Aorta (tissue), 5 donors: ENCODE measurements around the gene MICAL2. TPM values are rescaled to one million over a fixed set of nuclear protein-coding genes. Genes with fewer than 3 reads are reported as not detected.

Source experiments
- ATAC-seq: fragments of 200-7000 bp; cut with Tn5 transposase; one replicate; pipeline ENCODE4 v1.9.1; 2022; ENCODE audit warnings: moderate library complexity; ENCODE audit not compliant: low FRiP score
- DNase-seq, 2 donors: peaks; one replicate each; pipeline ENCODE4 v3.0.0-alpha.2; 2020
- H3K27ac ChIP-seq, 2 donors: one replicate each; pipeline ENCODE4 v1.5.1; 2013; ENCODE audit warnings: low read length in 2 of 2, mild to moderate bottlenecking in 2 of 2, moderate library complexity in 2 of 2, control low read depth in 1 of 2, inconsistent platforms in 1 of 2, low read depth in 1 of 2
- H3K27me3 ChIP-seq, 2 donors: one replicate each; pipeline ENCODE4 v1.6.1; 2013; ENCODE audit warnings: control low read depth in 1 of 2, low read length in 1 of 2, mild to moderate bottlenecking in 1 of 2, moderate library complexity in 1 of 2; ENCODE audit not compliant: insufficient read depth in 2 of 2, control insufficient read depth in 1 of 2
- H3K36me3 ChIP-seq, 2 donors: one replicate each; pipeline ENCODE4 v1.6.1; 2013; ENCODE audit warnings: control low read depth in 1 of 2, low read length in 1 of 2, mild to moderate bottlenecking in 1 of 2; ENCODE audit not compliant: insufficient read depth in 2 of 2, control insufficient read depth in 1 of 2
- H3K4me1 ChIP-seq, 2 donors: one replicate each; pipeline ENCODE4 v1.6.1; 2013; ENCODE audit warnings: low read length in 2 of 2, control low read depth in 1 of 2, mild to moderate bottlenecking in 1 of 2, moderate library complexity in 1 of 2; ENCODE audit not compliant: insufficient read depth in 2 of 2, control insufficient read depth in 1 of 2
- H3K4me3 ChIP-seq, 2 donors: one replicate each; pipeline ENCODE4 v1.5.1; 2013; ENCODE audit warnings: low read length in 2 of 2, control low read depth in 1 of 2, mild to moderate bottlenecking in 1 of 2
- H3K9me3 ChIP-seq: one replicate; pipeline ENCODE4 v1.6.1; 2013; ENCODE audit warnings: mild to moderate bottlenecking, low read length; ENCODE audit not compliant: control insufficient read depth
- WGBS, 2 donors: extraction: QIAGEN DNeasy Blood & Tissue Kit; methylation state at CpG; one replicate each; pipeline ENCODE4 v1.1.7; 2013; 5-methylcytosine and 5-hydroxymethylcytosine counted together
- intact Hi-C, 2 donors: fragments of 100-400 bp; cut with DNase I; formaldehyde crosslinking; loops; one replicate each; pipeline versions ENCODE4 v1.14.2 to v1.15.0; 2022
- polyA plus RNA-seq, 2 donors: library from polyadenylated mRNA; stranded (reverse); fragments of 200-250 nt; gene quantifications; one replicate each; pipeline ENCODE4 v1.2.3, GENCODE V29; 2013
- total RNA-seq, 2 donors: library from RNA; stranded (reverse); fragmentation: NEBNext Ultra II Directional; extraction: Animal tissue kit (Norgen Biotek cat#: 25700); gene quantifications; one replicate each; pipeline ENCODE4 v1.2.1, GENCODE V29; 2021
- donor health status: healthy with polysubstance abuse.
- donor health status: Bipolar disorder and iron deficiency.
- donor health status: DM: no; HTN: no; CAD: no.
- donor health status: DM: no; HTN: no; CAD: no.
- donor health status: DM: yes; HTN: yes; CAD: no.

Gene MICAL2
- total and polyA plus RNA-seq, 4 donors, result 87.7 to 605 (median 280) TPM

DNA sequence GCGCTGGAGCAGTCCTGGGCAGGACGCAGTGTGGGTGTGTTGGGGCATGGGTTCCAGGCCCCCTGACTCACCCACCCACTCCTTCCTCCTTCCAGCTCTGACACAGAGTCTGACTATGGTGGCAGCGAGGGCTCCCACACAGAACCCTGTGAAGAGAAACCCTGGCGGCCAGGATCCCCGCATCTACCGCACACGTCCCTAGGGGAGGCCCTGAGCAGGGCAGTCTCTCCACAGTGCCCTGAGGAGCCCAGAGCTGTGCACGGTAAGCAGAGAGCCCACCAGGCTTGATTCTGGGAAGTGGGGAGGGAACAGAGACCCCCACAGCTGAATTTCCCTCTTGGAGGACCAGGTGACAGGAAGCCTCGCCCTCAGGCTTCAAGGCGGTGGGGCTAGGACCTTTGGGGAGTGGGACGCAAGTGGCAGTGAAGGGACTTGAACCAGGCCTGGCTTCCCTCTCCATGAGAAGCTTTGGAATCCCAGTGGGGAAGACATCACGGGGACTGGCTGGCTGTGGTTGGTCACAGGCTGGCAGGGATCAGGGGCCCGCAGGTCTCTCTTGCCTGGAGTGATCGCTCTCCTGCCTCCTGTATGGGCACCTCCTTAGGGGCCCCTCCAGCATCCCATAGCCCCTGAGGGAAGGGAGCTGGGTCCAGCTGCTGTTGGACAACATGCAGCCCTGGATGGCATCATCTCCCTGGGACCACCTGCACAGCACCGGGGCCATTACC, 170.6 kb downstream of the MICAL2 start:
- ATAC-seq (no peak), DNase-seq (no peak)
- Histone ChIP-seq H3K4me1 (no peaks in the 10 kb centered on the region), H3K9me3 (no peaks in the 10 kb centered on the region), H3K4me3 (no peak overlapping the region), H3K27ac (peak overlapping the region in 1 of 2 donors; percentile 36), H3K27me3 (no peaks in the 10 kb centered on the region), H3K36me3 (no peaks in the 10 kb centered on the region)
- WGBS, 2 donors, result 86 to 92% methylated on average over 15 of the region's 15 CpGs
- intact Hi-C loops, result loop anchor here (1.0 to 10.0 kb wide), 7 partner anchors 44 to 476 kb away; no protein-coding TSS in a partner anchor

GRCh38 chr11:12281571-12282478, 171.4 kb downstream of the MICAL2 start:
- Histone ChIP-seq H3K9me3 (no peaks in the 10 kb centered on the region), H3K27ac (no peak overlapping the region), H3K36me3 (no peaks in the 10 kb centered on the region), H3K27me3 (no peaks in the 10 kb centered on the region), H3K4me1 (no peaks in the 10 kb centered on the region), H3K4me3 (no peak overlapping the region)
- peak; percentile 86 to 94 for DNase-seq
- WGBS, 2 donors, result 20 to 25% methylated on average over 12 of the region's 12 CpGs
- ATAC-seq, result peak; percentile 84
- intact Hi-C loops, result loop anchor here (1.0 to 10.0 kb wide), 8 partner anchors 45 to 477 kb away; no protein-coding TSS in a partner anchor

DNA sequence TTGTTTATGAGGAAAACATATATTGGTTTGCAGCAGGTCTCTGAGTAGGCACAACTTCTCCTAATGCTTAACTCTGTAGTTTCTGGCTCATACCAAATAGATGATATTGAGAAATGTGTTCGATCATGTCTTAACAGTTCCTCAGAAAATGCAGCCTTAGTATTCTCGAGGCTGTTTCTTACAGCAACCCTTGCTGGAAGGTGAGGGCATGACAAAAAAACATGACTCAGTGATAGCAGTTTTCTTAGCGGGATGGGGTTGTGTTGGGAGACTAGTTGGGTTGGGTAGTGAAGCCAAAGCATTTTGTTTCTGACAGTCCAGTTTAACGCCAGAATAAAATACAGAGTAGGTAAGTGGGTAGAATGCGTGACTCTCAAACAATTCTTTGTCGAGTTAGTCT, 172.3 kb downstream of the MICAL2 start:
- Histone ChIP-seq H3K4me3 (no peak overlapping the region), H3K27me3 (no peaks in the 10 kb centered on the region), H3K4me1 (no peaks in the 10 kb centered on the region), H3K36me3 (no peaks in the 10 kb centered on the region), H3K9me3 (no peaks in the 10 kb centered on the region), H3K27ac (no peak overlapping the region)
- DNase-seq (no peak), ATAC-seq (no peak)
- 88% methylated on average over 6 of the region's 6 CpGs for WGBS, 2 donors
- intact Hi-C loops, result loop anchor here (1.0 to 10.0 kb wide), 7 partner anchors 45 to 478 kb away; no protein-coding TSS in a partner anchor

DNA sequence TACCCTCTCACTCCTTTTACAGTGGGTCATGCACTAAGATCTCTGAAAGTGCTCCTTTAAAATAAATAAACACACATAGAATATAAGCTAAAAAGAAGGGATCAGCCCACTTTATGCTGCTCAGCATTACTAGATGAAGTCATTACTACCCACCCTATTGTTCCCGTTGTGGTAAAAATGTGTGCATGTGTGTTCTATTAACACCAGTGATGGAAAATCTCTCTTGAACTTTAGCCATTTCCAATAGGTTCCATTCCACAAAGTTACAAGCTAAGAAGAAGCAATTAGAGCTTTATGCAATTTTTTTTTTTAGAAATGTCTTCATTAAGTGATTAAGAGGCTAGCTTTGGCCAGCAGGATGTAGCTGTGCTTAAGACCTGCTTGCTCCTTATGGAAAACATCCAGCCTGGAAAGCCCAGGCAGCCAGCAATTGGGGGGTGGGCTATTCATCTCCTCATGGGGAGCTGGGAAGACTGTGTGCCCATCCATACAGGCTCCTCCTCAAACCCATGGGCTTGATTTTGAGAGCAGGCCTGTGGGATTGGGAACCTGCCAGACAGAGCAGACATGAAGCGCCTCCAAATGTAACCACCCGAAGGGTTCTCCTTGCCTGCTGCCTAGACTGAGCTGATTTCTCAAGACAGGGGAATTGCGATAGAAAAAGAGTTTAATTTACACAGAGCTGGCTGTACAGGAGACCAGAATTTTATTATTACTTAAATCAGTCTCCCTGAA, 174.1 kb downstream of the MICAL2 start:
- Histone ChIP-seq H3K4me3 (no peak overlapping the region), H3K36me3 (no peaks in the 10 kb centered on the region), H3K27me3 (no peaks in the 10 kb centered on the region), H3K27ac (no peak overlapping the region), H3K9me3 (no peaks in the 10 kb centered on the region), H3K4me1 (no peaks in the 10 kb centered on the region)
- intact Hi-C loops, result loop anchor here (5.0 to 10.0 kb wide), 6 partner anchors 47 to 480 kb away; no protein-coding TSS in a partner anchor
- ATAC-seq (no peak), DNase-seq (no peak)
- WGBS, 2 donors, result 60 to 69% methylated on average over 4 of the region's 4 CpGs

DNA sequence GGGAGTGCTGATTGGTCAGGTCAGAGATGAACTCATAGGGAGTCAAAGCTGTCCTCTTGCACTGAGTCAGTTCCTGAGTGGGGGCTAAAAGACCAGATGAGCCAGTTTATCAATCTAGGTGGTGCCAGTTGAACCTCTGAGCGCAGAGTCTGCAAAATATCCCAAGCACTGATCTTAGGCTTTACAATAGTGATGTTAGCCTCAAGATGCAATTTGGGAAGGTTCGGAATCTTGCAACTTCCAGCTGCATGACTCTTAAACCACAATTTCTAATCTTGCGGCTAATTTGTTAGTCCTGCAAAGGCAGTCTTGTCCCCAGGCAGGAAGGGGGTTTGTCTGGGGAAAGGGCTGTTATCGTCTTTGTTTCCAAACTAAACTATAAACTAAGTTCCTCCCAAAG, 174.7 kb downstream of the MICAL2 start:
- no peaks in the 10 kb centered on the region for H3K4me1 ChIP-seq
- 50 to 72% methylated on average over 4 of the region's 4 CpGs for WGBS, 2 donors

GRCh38 chr11:12285811-12286222, 175.4 kb downstream of the MICAL2 start:
- Histone ChIP-seq H3K27me3 (no peaks in the 10 kb centered on the region), H3K27ac (peak overlapping the region in 1 of 2 donors; percentile 49), H3K4me3 (no peak overlapping the region), H3K9me3 (no peaks in the 10 kb centered on the region), H3K36me3 (no peaks in the 10 kb centered on the region), H3K4me1 (no peaks in the 10 kb centered on the region)
- WGBS, 2 donors, result 58 to 68% methylated on average over 6 of the region's 6 CpGs
- DNase-seq (no peak), ATAC-seq (no peak)
- intact Hi-C loops, result loop anchor here in 1 of 2 donors (10.0 kb wide), 1 partner anchor 481 kb away; no protein-coding TSS in a partner anchor

More for the DNA sequence above, 174.7 kb downstream of the MICAL2 start:
- intact Hi-C loops, result loop anchor here in 1 of 2 donors (10.0 kb wide), 1 partner anchor 480 kb away; no protein-coding TSS in a partner anchor
- DNase-seq (no peak), ATAC-seq (no peak)
- Histone ChIP-seq H3K4me3 (no peak overlapping the region), H3K36me3 (no peaks in the 10 kb centered on the region), H3K9me3 (no peaks in the 10 kb centered on the region), H3K27ac (no peak overlapping the region), H3K27me3 (no peaks in the 10 kb centered on the region)

DNA sequence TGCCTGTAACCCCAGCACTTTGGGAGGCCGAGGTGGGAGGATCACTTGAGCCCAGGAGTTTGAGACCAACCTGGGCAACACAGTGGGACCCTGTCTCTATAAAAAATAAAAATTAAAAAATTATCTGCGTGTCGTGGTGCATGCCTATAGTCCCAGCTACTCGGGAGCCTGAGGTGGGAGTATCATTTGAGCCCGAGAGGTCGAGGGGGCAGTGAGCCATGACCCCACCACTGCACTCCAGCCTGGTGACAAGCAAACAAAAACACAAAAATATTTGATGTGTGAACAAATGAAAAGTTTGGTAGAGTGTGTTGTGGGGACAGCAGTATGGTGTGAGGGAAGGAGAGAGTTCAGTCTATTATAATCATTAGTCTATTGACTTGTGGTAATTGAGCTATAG, 176.2 kb downstream of the MICAL2 start:
- no peaks in the 10 kb centered on the region for H3K36me3 ChIP-seq
- H3K4me3 ChIP-seq, result no peak overlapping the region
- DNase-seq (no peak), ATAC-seq (no peak)
- H3K9me3 ChIP-seq, result no peaks in the 10 kb centered on the region
- 70 to 77% methylated on average over 6 of the region's 6 CpGs for WGBS, 2 donors
- H3K4me1 ChIP-seq, result no peaks in the 10 kb centered on the region
- peak overlapping the region in 1 of 2 donors; percentile 20 for H3K27ac ChIP-seq
- H3K27me3 ChIP-seq, result no peaks in the 10 kb centered on the region
- intact Hi-C loops, result loop anchor here in 1 of 2 donors (10.0 kb wide), 1 partner anchor 482 kb away; no protein-coding TSS in a partner anchor

DNA sequence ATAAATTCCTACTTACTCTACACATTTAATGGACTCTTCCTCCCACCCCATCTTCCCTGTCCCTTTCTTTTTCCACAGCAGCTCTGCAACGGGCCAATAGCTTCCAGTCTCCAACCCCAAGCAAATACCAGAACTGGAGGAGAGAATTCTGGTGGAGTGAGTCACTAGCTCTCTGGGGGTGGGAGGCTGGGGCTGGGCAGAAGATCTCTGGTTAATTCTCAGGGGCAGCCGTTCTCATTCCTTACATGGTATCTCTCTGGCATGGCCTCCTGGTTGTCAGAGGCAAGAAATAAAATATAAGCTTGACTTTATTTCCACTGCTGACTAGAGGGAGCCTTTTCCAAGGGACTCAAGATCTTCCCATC, 176.6 kb downstream of the MICAL2 start:
- Histone ChIP-seq H3K27ac (peak overlapping the region in 1 of 2 donors; percentile 99), H3K4me3 (no peak overlapping the region), H3K9me3 (no peaks in the 10 kb centered on the region), H3K27me3 (no peaks in the 10 kb centered on the region), H3K36me3 (no peaks in the 10 kb centered on the region), H3K4me1 (no peaks in the 10 kb centered on the region)
- 0 to 1% methylated on average over 2 of the region's 2 CpGs for WGBS, 2 donors
- DNase-seq, result peak; percentile 80 to 84
- intact Hi-C loops, result loop anchor here in 1 of 2 donors (10.0 kb wide), 1 partner anchor 482 kb away; no protein-coding TSS in a partner anchor
- ATAC-seq, result peak; percentile 77
